22Rv1 (cell line): ENCODE measurements around the gene PKLR.
"Not testable (repeated sequence)": the region's sequence is repeated elsewhere in the genome, so short reads cannot be mapped to it uniquely, and the experiment has no call there.

Experiments used
- CTCF ChIP-seq: fragments of 450-650 bp; IDR thresholded peaks from 2 replicates; pipeline ENCODE4 v1.5.1; 2017; ENCODE audit warnings: mild to moderate bottlenecking
- ZFX ChIP-seq: fragments of 450-650 bp; IDR thresholded peaks from 2 replicates; pipeline ENCODE4 v1.6.1; 2017; ENCODE audit warnings: antibody characterized with exemption, borderline replicate concordance

- TF ChIP-seq CTCF, ZFX: not testable (repeated sequence)
Measured at GRCh38 chr1:155328856-155329255, 27.6 kb upstream of the PKLR start.
